ENCODE results near the gene CLCN6. TPM values are rescaled to one million over a fixed set of nuclear protein-coding genes. Genes with fewer than 3 reads are reported as not detected.

Gene CLCN6
- total RNA-seq, 2 donors from 2014 or later: 27.5 to 31.5 TPM

GRCh38 chr1:11772458-11772857, 33.5 kb upstream of the CLCN6 start:
- H3K9me3 ChIP-seq: no peaks in the 10 kb centered on the region
- no peak overlapping the region for H3K27ac ChIP-seq
- DNase-seq (ENCODE audit: low spot score): no peak
- H3K27me3 ChIP-seq (replicated peaks; ENCODE audit: insufficient read depth): no peaks in the 10 kb centered on the region
- H3K4me1 ChIP-seq (ENCODE audit: control insufficient read depth in 1 of 2, low read depth in 2 of 2): no peaks in the 10 kb centered on the region
- no peak overlapping the region for H3K4me3 ChIP-seq
- no peak for TF ChIP-seq CTCF (IDR thresholded peaks at IDR 0.05)
- H3K36me3 ChIP-seq: no peaks in the 10 kb centered on the region
- no peak for ATAC-seq (ENCODE audit: insufficient number of reproducible peaks, low FRiP score, low read depth)

GRCh38 chr1:11774753-11775152, 31.2 kb upstream of the CLCN6 start:
- H3K36me3 ChIP-seq: no peaks in the 10 kb centered on the region
- H3K4me3 ChIP-seq: no peak overlapping the region
- TF ChIP-seq CTCF (IDR thresholded peaks at IDR 0.05): no peak
- H3K27me3 ChIP-seq (replicated peaks; ENCODE audit: insufficient read depth): no peaks in the 10 kb centered on the region
- H3K4me1 ChIP-seq (ENCODE audit: control insufficient read depth in 1 of 2, low read depth in 2 of 2): no peaks in the 10 kb centered on the region
- no peaks in the 10 kb centered on the region for H3K9me3 ChIP-seq
- DNase-seq (ENCODE audit: low spot score) (no peak), ATAC-seq (ENCODE audit: insufficient number of reproducible peaks, low FRiP score, low read depth) (no peak)
- H3K27ac ChIP-seq: no peak overlapping the region

- ATAC-seq (ENCODE audit: insufficient number of reproducible peaks, low FRiP score, low read depth) (no peak), DNase-seq (ENCODE audit: low spot score) (no peak)
- H3K27me3 ChIP-seq (replicated peaks; ENCODE audit: insufficient read depth): no peaks in the 10 kb centered on the region
- H3K9me3 ChIP-seq: no peaks in the 10 kb centered on the region
- TF ChIP-seq CTCF (IDR thresholded peaks at IDR 0.05): no peak
- no peaks in the 10 kb centered on the region for H3K36me3 ChIP-seq
- no peaks in the 10 kb centered on the region for H3K4me1 ChIP-seq (ENCODE audit: control insufficient read depth in 1 of 2, low read depth in 2 of 2)
- H3K27ac ChIP-seq: no peak overlapping the region
- no peak overlapping the region for H3K4me3 ChIP-seq
These were observed 28.2 kb upstream of the CLCN6 start for GRCh38 chr1:11777658-11778322.

- Histone ChIP-seq H3K36me3 (no peaks in the 10 kb centered on the region), H3K4me3 (no peak overlapping the region), H3K27me3 (replicated peaks; ENCODE audit: insufficient read depth) (no peaks in the 10 kb centered on the region), H3K27ac (no peak overlapping the region), H3K4me1 (ENCODE audit: control insufficient read depth in 1 of 2, low read depth in 2 of 2) (no peaks in the 10 kb centered on the region), H3K9me3 (no peaks in the 10 kb centered on the region)
- ATAC-seq (ENCODE audit: insufficient number of reproducible peaks, low FRiP score, low read depth): no peak
- DNase-seq (ENCODE audit: low spot score): no peak
- no peak for TF ChIP-seq CTCF (IDR thresholded peaks at IDR 0.05)
These were observed 27.7 kb upstream of the CLCN6 start for GRCh38 chr1:11778336-11778735.

DNA sequence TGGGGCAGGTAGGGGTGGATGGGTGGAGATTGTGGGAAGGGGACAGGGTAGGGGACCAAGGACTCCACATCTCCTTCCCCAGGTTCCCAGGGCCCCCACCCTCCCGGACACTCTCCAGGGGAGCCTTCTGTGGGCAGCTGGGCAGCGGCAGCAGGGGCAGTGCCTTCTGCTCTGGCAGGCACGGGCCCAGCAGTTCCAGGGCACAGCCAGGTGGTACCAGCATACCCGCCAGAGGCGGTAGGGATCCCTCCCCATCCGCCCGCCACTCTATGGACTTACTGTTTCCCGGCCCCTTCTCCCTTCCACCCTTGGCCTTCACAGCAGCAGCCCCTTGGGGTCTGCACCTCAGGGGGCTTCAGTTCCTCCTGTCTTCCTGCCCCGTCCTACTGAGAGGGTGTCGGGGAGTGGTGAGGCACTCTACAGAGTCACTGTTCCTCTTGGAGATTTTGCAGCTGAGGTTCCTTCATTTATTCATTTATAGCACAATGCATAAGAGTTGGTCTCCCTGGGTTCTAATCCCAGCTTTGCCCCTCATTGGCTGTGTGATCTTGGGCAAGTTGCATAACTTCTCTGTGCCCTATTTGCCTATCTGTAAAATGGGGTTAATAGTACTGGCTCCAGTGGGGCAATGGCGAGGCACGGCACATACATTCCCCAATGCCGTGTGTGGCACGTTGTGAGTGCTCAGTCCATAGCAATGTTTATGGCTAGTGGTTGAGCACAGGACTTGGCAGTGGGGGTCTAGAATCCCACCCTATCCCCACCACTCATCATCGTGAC, 27.0 kb upstream of the CLCN6 start:
- no peak overlapping the region for H3K27ac ChIP-seq
- H3K4me3 ChIP-seq: no peak overlapping the region
- no peaks in the 10 kb centered on the region for H3K9me3 ChIP-seq
- H3K27me3 ChIP-seq (replicated peaks; ENCODE audit: insufficient read depth): no peaks in the 10 kb centered on the region
- no peaks in the 10 kb centered on the region for H3K4me1 ChIP-seq (ENCODE audit: control insufficient read depth in 1 of 2, low read depth in 2 of 2)
- H3K36me3 ChIP-seq: no peaks in the 10 kb centered on the region
- ATAC-seq (ENCODE audit: insufficient number of reproducible peaks, low FRiP score, low read depth) (no peak), DNase-seq (ENCODE audit: low spot score) (no peak)
- no peak for TF ChIP-seq CTCF (IDR thresholded peaks at IDR 0.05)

All from thoracic aorta (tissue), 2 donors.